Measurements from ENCODE around the gene ATG13.

GRCh38 chr11:46696212-46696558 lies 78.8 kb downstream of the ATG13 start:
- TF ChIP-seq CTCF (optimal IDR thresholded peaks at IDR 0.05 in 1 of 3, IDR thresholded peaks at IDR 0.05 in 1 of 3, conservative IDR thresholded peaks at IDR 0.05 in 1 of 3; ENCODE audit: extremely low read depth in 1 of 3, insufficient read depth in 2 of 3, low read length in 3 of 3), result no peak
- TF ChIP-seq EZH2 (IDR thresholded peaks at IDR 0.05; ENCODE audit: low read length), result no peak

Measured in keratinocyte (primary cell).